ENCODE data around the gene DNAH10. TPM values are rescaled to one million over a fixed set of nuclear protein-coding genes. Genes with fewer than 3 reads are reported as not detected.
A peak's percentile ranks its signal among the peaks of the same experiment; 100 is the strongest.

DNAH10 gene
- total and polyA plus RNA-seq, 2 of the 13 experiments (the other 11 are each of a cell fraction or from before 2014, with no cell fraction given), result 0.01 to 0.02 TPM

DNA sequence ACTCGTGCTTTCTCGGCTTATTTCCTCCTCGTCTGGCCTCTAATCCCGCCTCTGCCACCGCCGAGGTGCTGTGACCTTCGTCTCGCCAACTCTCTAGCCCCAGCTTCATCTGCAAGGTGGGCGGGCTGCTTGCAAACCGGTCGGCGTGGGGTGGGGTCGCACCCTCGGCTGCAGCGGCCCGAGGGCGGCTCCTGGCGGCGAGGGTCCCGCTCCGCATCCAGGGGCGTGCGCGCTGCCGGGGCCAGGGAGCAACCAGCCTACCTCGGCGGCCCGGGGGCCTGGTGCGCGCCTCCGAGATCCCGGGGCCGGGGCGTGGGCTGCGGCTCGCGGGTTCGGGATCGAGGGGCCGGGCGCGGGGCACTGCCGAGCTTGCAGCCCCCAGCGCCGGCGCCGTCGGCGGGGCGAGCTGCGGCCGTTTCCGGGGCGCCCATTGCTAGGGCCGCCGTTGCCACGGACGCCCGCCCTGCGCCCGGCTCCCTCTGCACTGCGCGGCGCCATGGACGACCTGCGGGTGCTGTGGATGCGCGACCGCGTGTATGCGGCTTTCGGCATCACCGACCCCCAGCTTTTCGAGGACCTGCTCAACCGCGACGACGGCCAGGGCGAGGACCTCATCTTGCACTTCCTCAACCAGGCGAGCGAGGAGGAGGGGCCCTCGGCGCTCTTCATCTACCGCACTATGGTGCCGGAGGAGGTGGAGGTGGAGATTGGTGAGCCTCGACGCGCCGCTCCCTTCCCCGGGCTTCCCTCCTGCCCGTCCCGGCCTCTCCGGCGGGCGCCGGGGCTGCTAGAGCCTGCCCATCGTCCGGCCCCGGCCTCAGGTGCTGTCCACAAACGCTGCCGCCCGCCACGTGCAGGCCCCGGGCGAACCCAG lies at the start of gene DNAH10 (continued):
- no peak for TF ChIP-seq CEBPB (IDR thresholded peaks at IDR 0.05; ENCODE audit: borderline replicate concordance, low read depth, low read length)
- TF ChIP-seq ATF7-NPFF (CRISPR knock-in tag; IDR thresholded peaks at IDR 0.05; ENCODE audit: low read depth), result peak; percentile 72
- TF ChIP-seq ESRRA (CRISPR knock-in tag; IDR thresholded peaks at IDR 0.05; ENCODE audit: low read depth), result no peak
- no peak; the same call in 1 of the 2 replicates for TF ChIP-seq ZBTB38 (CRISPR knock-in tag; IDR thresholded peaks at IDR 0.05)
- TF ChIP-seq TBP (CRISPR knock-in tag; IDR thresholded peaks at IDR 0.05), result peak; percentile 82; the same call in 1 of the 2 replicates
- TF ChIP-seq HOXA5 (CRISPR knock-in tag; IDR thresholded peaks at IDR 0.05), result no peak
- TF ChIP-seq ZNF660 (CRISPR knock-in tag; IDR thresholded peaks at IDR 0.05; ENCODE audit: borderline replicate concordance, low read depth), result no peak
- TF ChIP-seq, protein P1, sequence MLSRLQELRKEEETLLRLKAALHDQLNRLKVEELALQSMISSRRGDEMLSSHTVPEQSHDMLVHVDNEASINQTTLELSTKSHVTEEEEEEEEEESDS (CRISPR knock-in tag; IDR thresholded peaks at IDR 0.05; ENCODE audit: borderline replicate concordance), result no peak
- TF ChIP-seq ZNF441 (CRISPR knock-in tag; IDR thresholded peaks at IDR 0.05; ENCODE audit: borderline replicate concordance), result peak; percentile 87; the same call in 1 of the 2 replicates
- TF ChIP-seq HMG20A (CRISPR knock-in tag; IDR thresholded peaks at IDR 0.05; ENCODE audit: borderline replicate concordance), result no peak
- TF ChIP-seq HIVEP1 (CRISPR knock-in tag; IDR thresholded peaks at IDR 0.05), result no peak
- TF ChIP-seq ZZZ3 (CRISPR knock-in tag; IDR thresholded peaks at IDR 0.05; ENCODE audit: borderline replicate concordance), result 0 out of 2 replicates have a peak, but pooled peaks have one; percentile 16
- TF ChIP-seq ZNF343 (CRISPR knock-in tag; IDR thresholded peaks at IDR 0.05), result 0 out of 2 replicates have a peak, but pooled peaks have one; percentile 5
- no peak for TF ChIP-seq NR2F6 (IDR thresholded peaks at IDR 0.05)
- 0 out of 2 replicates have a peak, but pooled peaks have one; percentile 24 for TF ChIP-seq NR2F6 (CRISPR knock-in tag; IDR thresholded peaks at IDR 0.05)
- no peak for TF ChIP-seq ZNF256 (CRISPR knock-in tag; conservative IDR thresholded peaks at IDR 0.05)
- 0 out of 2 replicates have a peak, but pooled peaks have one; percentile 20 for TF ChIP-seq KMT2A (CRISPR knock-in tag; IDR thresholded peaks at IDR 0.05)
- TF ChIP-seq ZNF251 (CRISPR knock-in tag; IDR thresholded peaks at IDR 0.05), result no peak
- TF ChIP-seq, protein P2, sequence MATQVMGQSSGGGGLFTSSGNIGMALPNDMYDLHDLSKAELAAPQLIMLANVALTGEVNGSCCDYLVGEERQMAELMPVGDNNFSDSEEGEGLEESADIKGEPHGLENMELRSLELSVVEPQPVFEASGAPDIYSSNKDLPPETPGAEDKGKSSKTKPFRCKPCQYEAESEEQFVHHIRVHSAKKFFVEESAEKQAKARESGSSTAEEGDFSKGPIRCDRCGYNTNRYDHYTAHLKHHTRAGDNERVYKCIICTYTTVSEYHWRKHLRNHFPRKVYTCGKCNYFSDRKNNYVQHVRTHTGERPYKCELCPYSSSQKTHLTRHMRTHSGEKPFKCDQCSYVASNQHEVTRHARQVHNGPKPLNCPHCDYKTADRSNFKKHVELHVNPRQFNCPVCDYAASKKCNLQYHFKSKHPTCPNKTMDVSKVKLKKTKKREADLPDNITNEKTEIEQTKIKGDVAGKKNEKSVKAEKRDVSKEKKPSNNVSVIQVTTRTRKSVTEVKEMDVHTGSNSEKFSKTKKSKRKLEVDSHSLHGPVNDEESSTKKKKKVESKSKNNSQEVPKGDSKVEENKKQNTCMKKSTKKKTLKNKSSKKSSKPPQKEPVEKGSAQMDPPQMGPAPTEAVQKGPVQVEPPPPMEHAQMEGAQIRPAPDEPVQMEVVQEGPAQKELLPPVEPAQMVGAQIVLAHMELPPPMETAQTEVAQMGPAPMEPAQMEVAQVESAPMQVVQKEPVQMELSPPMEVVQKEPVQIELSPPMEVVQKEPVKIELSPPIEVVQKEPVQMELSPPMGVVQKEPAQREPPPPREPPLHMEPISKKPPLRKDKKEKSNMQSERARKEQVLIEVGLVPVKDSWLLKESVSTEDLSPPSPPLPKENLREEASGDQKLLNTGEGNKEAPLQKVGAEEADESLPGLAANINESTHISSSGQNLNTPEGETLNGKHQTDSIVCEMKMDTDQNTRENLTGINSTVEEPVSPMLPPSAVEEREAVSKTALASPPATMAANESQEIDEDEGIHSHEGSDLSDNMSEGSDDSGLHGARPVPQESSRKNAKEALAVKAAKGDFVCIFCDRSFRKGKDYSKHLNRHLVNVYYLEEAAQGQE (IDR thresholded peaks at IDR 0.05; ENCODE audit: borderline replicate concordance in 1 of 2, low read depth in 1 of 2, low read length in 2 of 2), result no peak
- TF ChIP-seq SALL2 (CRISPR knock-in tag; IDR thresholded peaks at IDR 0.05), result 0 out of 2 replicates have a peak, but pooled peaks have one; percentile 50
- peak; percentile 44; the same call in 1 of the 2 replicates for TF ChIP-seq POLR2G (IDR thresholded peaks at IDR 0.05; ENCODE audit: low read depth, low read length)
- TF ChIP-seq GZF1 (CRISPR knock-in tag; IDR thresholded peaks at IDR 0.05), result no peak
- TF ChIP-seq, protein P3, sequence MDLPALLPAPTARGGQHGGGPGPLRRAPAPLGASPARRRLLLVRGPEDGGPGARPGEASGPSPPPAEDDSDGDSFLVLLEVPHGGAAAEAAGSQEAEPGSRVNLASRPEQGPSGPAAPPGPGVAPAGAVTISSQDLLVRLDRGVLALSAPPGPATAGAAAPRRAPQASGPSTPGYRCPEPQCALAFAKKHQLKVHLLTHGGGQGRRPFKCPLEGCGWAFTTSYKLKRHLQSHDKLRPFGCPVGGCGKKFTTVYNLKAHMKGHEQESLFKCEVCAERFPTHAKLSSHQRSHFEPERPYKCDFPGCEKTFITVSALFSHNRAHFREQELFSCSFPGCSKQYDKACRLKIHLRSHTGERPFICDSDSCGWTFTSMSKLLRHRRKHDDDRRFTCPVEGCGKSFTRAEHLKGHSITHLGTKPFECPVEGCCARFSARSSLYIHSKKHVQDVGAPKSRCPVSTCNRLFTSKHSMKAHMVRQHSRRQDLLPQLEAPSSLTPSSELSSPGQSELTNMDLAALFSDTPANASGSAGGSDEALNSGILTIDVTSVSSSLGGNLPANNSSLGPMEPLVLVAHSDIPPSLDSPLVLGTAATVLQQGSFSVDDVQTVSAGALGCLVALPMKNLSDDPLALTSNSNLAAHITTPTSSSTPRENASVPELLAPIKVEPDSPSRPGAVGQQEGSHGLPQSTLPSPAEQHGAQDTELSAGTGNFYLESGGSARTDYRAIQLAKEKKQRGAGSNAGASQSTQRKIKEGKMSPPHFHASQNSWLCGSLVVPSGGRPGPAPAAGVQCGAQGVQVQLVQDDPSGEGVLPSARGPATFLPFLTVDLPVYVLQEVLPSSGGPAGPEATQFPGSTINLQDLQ (CRISPR knock-in tag; IDR thresholded peaks at IDR 0.05), result no peak
- 0 out of 2 replicates have a peak, but pooled peaks have one; percentile 22 for TF ChIP-seq RBFOX2 (IDR thresholded peaks at IDR 0.05; ENCODE audit: low read depth, low read length)
